HG02884 (cell line): ENCODE data around the gene PDCD1.

Experiments used
- ATAC-seq: cut with Tn5 transposase; IDR thresholded peaks from one replicate; pipeline ENCODE4 v1.9.1; 2021; ENCODE audit warnings: mild to moderate bottlenecking, moderate library complexity; ENCODE audit not compliant: unreplicated experiment

Gene PDCD1

DNA sequence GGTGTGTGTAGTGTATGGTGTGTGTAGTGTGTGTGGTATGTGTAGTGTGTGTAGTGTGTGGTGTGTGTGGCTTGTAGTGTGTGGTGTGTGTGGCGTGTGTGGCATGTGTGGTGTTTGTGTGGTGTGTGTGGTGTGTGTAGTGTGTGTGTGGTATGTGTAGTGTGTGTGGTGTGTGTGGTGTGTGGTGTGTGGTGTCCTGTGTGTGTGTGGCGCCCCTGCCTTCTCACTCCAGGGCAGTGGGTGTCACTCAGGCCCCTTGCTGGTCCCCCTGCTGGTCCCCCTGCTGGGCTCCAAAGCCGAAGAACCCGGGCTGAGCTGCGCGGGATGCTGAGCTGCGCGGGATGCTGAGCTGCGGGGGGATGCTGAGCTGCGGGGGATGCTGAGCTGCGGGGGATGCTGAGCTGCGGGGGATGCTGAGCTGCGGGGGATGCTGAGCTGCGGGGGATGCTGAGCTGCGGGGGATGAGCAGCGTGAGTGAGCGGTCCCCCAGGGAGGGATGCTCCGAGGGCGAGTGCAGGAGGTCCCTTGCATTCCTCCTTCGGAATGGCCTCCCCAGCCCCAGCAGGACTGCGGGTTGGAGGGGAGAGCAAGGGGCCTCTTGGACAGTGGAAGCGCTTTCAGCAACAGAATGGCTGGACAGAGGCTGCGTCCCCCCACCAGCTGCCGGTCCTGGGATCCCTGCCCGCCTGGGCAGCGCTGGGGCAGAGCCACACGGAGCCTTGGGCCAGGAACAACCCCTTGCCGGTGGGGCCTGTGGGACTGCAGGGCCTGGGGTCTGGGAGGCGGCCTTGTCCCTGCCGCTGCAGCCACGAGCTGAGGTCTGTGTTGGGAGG is 7.5 kb upstream of the PDCD1 start:
- no peak for ATAC-seq

DNA sequence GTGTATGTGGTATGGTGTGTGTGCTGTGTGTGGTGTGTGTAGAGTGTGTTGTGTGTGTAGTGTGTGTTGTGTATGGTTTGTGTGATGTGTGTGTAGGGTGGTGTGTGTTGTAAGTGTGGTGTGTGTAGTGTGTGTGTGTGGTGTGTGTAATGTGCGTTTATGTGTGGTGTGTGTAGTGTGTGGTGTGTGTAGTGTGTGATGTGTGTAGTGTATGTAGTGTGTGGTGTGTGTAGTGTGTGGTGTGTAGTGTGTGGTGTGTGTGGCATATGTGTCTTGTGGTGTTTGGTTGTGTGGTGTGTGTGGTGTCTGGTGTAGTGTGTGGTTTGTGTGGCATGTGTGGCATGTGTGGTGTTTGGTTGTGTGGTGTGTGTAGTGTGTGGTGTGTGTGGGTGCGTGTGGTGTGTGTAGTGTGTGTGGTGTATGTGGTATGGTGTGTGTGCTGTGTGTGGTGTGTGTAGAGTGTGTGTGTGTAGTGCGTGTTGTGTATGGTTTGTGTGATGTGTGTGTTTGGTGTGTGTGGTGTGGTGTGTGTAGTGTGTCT is 6.8 kb upstream of the PDCD1 start:
- no peak for ATAC-seq

DNA sequence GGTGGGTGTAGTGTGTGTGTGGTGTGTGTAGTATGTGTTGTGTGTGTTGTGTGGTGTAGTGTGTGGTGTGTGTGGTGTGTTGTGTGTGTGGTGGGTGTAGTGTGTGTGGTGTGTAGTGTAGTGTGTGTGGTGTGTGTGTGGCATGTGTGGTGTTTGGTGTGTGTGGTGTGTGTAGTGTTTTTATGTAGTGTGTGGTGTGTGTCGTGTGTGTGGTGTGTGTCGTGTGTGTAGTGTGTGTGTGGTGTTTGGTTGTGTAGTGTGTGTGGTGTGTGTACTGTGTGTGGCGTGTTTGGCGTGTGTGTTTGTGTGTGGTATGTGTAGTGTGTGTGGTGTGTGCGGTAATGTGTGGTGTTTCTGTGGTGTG is 6.1 kb upstream of the PDCD1 start:
- no peak for ATAC-seq

DNA sequence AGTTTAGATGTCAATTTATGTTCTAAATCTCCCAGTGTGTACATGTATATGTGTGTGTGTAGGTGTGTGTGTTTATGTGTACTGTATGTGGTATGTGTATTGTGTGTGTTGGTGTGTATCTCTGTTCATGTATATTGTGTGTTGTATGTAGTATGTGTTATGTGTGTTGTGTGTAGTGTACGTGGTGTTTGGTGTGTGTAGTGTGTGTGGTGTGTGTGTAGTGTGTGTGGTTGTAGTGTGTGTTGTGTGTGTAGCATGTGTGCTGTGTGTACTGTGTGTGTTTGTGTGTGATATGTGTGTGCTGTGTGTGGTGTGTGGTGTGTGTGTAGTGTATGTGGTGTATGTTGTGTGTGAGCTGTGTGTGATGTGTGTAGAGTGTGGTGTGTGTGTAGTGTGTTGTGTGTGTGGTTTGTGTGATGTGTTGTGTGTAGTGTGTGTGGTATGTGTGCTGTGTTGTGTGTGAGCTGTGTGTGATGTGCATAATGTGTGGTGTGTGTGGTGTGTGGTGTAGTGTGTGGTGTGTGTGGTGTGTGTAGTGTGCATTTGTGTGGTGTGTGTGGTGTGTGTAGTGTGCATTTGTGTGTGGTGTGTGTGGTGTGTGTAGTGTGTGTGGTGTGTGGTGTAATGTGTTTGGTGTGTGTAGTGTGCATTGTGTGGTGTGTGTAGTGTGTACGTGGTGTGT is 5.6 kb upstream of the PDCD1 start:
- ATAC-seq, result no peak

DNA sequence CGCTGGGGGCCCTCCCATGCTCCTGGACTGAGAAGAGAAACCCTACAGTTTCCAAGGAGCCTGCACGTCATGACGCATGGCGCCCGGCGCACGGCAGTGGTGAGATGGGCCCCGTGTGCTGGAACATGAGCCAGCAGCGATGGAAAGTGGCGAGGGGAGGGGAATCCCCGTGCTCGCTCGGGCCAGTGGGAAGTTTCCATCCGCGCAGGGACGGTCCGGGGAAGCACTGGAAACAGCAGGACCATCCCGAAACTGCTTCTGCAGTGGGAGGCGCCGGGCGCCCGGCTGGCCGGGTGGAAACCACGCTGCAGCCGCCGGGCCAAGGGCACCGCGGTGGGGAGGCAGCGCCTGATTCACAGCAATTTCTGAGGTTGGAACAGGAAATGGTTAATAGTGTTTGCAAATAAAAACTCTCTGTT is 4.9 kb upstream of the PDCD1 start:
- ATAC-seq, result no peak

DNA sequence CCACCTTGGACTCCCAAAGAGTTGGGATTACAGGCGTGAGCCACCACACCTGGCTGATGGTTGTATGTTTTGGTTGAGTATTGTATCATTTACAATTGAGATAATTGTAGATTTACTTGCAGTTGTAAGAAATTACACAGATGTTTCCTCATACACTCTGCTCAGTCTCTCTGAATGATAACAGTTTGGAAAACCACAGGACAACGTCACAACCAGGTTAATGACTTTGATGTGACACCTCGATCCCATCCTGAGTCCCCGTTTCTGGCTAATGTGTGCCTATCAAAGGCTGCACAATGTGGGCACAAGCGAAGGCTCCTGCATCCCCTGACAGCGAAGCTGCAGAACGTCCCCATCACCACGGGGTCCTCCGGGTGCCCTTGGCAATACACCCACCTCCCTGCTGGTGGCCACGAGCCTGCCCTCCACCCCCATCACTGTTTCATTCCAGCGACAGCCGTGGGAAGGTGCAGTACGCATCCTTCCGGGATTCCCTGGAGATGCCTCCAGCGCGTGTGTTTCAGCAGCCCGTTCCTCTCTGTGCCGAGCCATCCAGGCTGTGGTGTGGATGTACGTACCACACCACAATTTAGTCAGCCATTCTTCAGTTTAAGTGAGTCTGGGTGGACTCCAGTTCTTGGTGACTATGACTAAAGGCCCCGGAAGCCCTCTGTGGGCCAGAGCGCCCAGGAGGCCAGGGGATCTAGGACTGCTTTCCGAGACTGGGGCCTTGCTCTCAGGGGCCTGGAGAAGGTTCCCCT is 4.3 kb upstream of the PDCD1 start:
- no peak for ATAC-seq

DNA sequence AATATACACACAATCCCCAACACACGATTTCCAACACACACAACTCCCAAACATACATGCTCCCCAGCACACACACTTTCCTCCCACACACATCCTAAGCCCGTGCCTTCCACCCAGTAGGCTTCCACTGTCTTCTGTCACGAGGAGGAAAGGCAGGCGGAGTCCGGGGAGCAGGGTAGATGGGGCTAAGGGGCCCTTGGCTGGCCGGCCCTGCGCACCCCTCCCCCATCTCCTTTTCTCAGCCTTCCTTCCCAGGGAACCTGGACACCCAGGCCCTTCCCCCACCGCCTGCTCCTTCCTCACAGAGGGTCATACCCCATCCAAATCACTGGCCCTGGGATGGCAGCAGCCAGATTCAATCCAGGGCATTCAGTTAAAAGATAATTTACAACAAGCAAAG is 3.4 kb upstream of the PDCD1 start:
- no peak for ATAC-seq

DNA sequence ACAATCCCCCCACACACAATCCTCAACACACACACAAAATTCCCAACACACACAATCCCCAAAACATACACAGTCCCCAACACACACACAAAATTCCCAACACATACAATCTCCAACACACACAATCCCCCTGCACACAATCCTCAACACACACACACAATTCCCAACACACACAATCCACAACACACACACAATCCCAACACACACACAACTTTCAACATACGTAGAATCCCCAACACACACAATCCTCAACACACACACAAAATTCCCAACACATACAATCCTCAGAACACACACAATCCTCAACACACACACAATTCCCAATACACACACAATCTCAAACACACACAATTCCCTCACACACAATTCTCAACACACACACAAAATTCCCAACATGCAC is 2.6 kb upstream of the PDCD1 start:
- ATAC-seq, result no peak

DNA sequence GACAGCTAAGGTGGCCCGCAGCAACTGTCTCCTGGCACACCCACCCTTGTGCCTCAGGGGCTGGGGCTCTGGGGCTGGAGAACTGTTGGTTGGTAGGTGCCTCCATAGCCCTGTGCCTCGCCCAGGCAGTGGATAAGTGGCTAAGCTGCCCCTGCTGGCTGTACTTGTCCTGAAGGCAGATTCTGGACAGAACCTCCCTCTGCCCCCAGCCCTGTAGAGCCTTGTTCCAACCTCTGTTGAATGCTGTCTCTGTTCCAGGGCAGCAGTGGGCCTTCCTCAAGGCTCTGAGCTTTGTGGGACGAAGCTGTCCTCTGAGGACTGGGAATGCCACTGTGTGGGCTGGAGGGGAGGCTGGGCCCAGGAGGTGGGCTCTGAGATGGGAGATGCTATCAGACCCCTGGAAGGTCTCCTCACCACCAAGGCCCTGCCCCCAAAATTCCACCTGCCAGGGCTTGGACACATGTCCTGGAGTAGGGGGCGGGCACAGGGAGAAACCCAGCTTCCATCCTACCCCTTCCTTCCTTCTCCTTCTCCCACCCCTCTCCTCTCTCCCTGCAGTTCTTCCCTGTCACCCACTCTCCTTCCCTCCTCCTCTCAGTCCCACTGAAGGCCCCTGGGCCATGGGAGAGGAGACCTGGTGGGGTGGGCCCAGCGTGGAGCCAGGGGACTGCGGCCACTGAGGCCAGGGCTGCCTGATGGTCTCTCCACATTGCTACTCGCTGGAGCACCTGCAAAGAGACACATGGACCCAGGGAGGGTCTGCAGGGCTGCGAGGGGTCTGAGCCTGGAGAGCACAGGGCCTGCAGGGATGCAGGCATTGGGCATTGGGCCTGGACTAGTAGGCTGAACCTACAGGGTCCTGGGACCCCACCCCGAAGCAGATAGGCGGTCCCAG is 1.7 kb upstream of the PDCD1 start:
- no peak for ATAC-seq

DNA sequence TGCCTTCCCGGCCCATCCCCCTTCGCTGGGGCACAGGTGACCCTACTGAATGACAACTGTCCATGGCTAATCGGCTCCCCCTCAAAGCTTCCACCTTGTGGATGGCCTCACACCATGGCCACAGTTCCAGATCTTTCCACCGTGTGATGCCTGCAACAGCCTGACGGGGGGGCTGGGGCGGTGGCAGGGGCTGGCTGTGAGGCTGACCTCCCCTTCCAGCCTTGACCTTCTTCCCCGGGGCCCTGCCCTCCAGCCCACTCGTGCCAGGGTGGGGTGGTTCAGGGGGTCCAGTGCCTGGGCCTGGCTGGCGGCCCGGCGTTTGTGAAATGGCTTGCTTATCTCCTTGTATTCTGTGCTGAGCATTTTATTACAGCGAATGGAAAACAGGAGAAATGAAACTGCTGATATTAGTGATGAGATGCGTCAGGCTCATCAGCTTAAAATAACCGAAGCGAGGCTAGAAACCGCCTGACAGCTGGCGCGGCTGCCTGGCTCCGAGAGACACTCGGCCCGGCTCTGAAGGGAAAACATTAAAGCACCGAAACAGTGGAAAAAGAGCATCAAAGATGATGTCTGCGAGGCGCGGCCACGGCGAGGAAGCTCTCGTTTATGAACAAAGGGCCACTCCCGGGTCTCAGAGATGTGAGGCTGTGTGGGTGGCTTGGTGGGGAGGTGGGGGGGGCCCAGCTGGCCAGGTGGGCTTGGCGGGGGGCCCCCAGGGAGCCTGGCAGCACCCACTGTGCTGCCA is 916 bp upstream of the PDCD1 start:
- ATAC-seq, result no peak

DNA sequence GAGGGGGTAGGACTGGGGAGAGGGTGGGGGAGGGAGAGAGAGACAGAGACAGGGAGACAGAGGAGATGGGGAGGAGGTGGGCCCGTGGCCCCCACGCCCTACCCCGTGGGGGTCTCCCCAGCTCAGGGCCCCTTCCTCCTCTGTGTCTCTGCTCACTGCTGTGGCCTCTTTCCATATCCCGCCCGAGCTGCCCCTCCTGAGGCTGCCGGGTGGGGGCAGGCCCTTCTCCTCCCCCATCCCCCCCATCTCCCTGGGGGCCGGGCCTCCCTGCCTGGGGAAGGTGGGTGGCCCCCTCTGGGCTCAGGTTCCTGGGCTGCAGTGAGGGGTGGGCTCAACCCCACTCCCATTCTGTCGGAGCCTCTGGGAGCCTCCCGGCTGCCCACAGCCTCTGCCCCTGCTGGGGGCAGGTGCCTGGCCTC is 332 bp upstream of the PDCD1 start:
- ATAC-seq, result no peak

DNA sequence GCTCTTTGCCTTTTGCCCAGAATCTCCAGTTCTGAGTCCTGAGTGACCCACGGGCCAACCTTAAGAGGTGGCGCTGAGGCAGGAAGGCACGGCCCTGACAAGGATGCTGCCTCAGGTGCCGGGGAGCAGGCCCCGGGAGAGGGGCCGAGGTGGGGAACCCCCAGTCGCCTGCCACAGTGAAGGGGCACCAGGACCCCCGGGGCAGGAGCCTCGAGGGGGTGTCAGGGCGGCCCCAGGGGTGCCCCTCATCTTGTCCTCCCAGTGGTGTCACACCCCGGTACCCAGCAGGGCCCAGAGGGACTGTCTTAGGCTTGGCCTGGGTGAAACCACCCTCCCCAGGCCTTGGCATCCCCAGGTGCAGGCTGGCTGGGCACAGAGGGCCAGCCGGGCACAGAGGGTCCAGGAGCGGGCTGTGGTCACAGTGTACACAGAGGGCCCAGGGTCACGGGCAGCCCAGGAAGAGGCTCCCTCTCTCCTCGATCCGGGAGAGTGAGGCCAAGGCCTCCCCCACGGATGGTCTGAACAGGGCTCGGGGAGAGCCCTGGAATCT is 1.0 kb downstream of the PDCD1 start:
- ATAC-seq, result no peak

DNA sequence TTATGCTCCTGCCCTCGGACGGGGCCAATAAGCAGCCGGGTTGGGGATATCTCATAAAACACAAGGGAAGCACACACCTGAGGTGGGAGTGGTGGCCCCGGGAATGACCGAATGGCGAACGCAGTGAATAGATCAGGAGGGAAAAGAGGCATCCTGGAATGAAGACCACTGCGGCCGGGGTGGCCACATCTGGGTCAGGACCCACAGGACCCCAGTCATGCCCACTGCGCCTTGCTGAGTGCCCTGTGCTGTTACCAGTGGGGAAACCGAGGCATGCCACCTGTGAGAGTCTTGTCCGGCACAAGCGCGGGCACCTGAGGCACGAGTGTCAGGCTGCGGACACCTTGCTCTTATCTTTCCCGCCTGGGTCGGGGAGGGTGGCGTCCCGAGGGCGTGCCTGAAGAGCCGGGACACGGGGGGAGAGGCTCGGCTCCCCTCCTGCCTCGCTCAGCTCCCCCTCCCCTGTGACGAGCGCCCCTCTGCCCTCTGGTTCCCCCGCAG is 1.6 kb downstream of the PDCD1 start:
- no peak for ATAC-seq

DNA sequence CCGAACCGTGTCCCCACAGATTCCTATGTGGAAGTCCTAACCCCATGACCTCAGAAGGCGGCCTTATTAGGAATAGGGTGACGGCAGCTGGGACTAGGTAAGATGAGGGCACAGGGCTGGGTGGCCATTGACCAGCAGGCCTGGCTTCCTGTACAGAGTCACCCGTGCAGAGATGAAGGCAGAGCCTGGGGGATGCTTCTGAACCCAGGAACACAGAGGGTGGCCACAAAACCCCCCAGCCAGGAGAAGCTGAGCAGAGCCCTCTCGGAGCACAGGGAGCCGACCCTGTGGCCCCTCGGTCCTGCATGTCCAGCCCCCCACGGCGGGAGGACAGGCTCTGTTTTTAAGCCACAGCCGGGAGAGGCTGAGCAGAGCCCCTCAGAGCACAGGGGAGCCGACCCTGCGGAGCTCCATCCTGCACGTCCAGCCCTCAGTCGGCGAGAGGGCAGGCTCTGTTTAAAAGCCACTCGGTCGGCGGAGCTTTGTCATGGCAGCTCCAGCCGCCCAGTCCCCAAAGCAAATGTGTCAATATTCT is 2.7 kb downstream of the PDCD1 start:
- ATAC-seq, result no peak

DNA sequence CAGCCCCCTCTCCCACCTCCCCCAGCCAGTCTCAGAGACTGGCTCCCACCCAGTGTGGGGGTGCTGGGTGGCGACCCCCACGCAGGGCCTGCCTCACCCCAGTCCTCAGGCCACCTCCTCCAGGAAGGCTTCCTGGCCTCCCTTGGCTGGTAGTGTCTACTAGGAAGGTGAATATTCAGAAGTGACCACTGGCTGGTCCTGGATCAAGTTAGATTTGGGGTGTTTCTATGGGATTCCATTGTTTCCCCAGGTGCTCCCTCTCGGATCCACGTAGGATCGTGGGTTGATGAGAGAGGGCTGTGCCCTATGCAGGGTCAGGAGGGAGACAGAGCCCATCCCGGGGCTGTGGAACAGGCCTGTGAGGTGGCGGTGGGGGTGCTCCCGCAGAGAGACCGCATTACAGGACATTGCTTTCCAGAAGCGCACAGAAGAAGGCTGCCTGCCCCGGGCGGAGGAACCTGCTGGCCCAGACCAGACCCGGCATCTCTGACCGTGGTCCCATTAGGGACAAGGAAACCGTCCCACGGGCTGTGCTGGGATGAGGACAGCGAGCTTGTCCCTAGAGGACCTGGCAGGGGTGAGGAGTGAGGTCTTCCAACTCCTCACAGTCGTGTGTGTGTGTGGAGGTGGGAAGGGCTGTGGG is 3.3 kb downstream of the PDCD1 start:
- no peak for ATAC-seq

DNA sequence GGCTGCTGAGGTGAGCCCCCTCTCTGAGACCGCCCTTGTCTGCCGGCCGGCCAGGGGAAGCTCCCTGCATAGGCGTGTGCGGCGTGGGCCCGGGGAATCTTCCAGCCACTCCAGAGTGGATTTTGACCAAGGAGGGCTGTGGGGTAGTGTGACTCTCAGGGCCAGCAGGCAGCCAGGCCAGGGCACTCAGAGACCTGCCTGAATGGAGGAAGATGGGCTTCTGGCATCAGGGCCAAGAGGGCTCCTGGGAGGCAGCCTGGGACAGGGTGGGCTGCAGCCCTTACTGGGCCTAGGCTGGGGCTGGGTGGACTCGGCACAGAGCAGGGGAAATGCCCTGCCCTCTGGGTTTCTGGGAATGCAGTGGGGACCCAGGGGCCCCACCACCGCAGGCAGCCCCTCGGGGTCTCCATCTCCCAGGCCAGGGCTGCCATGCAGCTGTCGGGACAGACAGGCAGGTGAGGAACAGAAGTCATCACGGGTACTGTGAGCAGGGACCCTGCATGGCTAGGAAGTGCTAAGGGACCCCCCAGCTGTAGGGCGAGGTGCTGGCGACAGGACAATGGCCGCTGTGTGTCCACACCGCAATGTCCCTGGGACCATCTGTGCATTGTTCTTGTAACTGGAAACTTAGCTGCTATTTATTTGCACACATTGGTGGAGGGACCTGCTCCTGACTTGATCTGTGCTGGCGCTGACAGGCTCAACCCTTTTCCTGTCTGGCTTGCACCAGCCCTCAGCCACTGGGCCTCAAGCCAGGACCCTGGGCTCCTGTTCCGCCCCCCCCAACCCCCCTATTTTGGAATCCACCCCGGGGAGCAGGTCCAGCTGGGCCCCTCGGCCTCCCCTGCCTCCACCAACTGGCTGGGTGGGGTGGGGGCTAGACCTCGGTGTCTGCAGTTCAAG is 4.1 kb downstream of the PDCD1 start:
- no peak for ATAC-seq

DNA sequence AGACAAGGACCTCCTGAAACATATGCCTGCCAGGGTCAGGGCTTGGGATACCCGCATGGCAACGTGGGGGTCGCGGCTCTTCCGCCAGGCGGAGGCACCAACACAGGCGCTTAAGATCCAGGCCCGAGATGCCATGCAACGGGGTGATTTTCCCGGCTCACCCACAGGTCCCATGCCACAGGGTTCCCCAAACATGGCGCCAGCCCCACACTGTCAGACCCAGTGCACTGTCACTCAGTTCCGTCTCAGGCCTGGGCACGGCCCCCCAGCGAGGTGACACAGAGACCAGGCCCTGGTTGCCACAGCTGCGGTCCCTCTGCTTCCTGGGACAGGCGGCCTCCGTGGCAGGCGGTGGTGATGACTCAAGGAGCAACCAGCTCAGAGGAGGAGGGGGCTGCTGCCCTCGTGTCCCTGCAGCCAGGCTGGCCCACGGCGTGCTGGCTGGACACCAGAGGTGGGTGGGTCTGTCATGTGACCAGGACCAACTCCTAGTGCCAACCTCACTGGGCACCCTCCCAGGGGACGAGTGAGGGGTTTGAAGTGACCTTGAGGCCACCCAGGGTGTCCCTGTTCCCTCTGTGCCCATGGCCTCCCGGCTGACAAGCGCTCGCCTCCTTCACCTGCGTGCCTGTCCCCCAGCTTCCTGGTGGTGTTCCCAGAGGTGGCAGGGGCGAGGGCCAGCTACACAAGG is 4.9 kb downstream of the PDCD1 start:
- no peak for ATAC-seq
